GM21723 (cell line): ENCODE data around the gene SORCS1.

Source experiments
- ATAC-seq: cut with Tn5 transposase; IDR thresholded peaks from one replicate; pipeline ENCODE4 v1.9.1; 2021; ENCODE audit warnings: mild to moderate bottlenecking, moderate library complexity; ENCODE audit not compliant: unreplicated experiment

The SORCS1 gene

GRCh38 chr10:107163881-107164861 is at the start of gene SORCS1:
Gene SORCS1 (minus strand): TSS chr10:107164706.
- ATAC-seq: no peak

GRCh38 chr10:107214261-107214660 is 49.8 kb upstream of the SORCS1 start:
- no peak for ATAC-seq

GRCh38 chr10:107213861-107214260 is 49.4 kb upstream of the SORCS1 start:
- ATAC-seq: no peak

GRCh38 chr10:107206833-107207232 is 42.3 kb upstream of the SORCS1 start:
- ATAC-seq: no peak

GRCh38 chr10:107169516-107169915 is 5.0 kb upstream of the SORCS1 start:
- ATAC-seq: no peak

- ATAC-seq: no peak
These were observed 4.2 kb upstream of the SORCS1 start for GRCh38 chr10:107168738-107169137.

GRCh38 chr10:107166403-107166802 is 1.9 kb upstream of the SORCS1 start:
- no peak for ATAC-seq

GRCh38 chr10:107164992-107165391 is 486 bp upstream of the SORCS1 start:
- ATAC-seq: no peak

- no peak for ATAC-seq
These were observed 1.2 kb downstream of the SORCS1 start for GRCh38 chr10:107163076-107163855.

GRCh38 chr10:107160866-107161265 is 3.6 kb downstream of the SORCS1 start:
- ATAC-seq: no peak

- no peak for ATAC-seq
These were observed 4.6 kb downstream of the SORCS1 start for GRCh38 chr10:107159871-107160270.

- no peak for ATAC-seq
These were observed 7.4 kb downstream of the SORCS1 start for GRCh38 chr10:107157071-107157470.

- ATAC-seq: no peak
These were observed 12.4 kb downstream of the SORCS1 start for GRCh38 chr10:107152087-107152486.

- ATAC-seq: no peak
These were observed 15.6 kb downstream of the SORCS1 start for GRCh38 chr10:107148906-107149305.

- ATAC-seq: no peak
These were observed 20.0 kb downstream of the SORCS1 start for GRCh38 chr10:107144490-107144889.

- ATAC-seq: no peak
These were observed 22.9 kb downstream of the SORCS1 start for GRCh38 chr10:107141524-107142061.

- no peak for ATAC-seq
These were observed 25.3 kb downstream of the SORCS1 start for GRCh38 chr10:107139237-107139636.

GRCh38 chr10:107133656-107134055 is 30.9 kb downstream of the SORCS1 start:
- ATAC-seq: no peak

- no peak for ATAC-seq
These were observed 35.5 kb downstream of the SORCS1 start for GRCh38 chr10:107129000-107129399.

GRCh38 chr10:107126512-107127065 is 37.9 kb downstream of the SORCS1 start:
- ATAC-seq: no peak

- ATAC-seq: no peak
These were observed 41.8 kb downstream of the SORCS1 start for GRCh38 chr10:107122703-107123102.
